Right atrium auricular region (tissue), 2 donors: ENCODE results near the gene REEP1. TPM values are rescaled to one million over a fixed set of nuclear protein-coding genes. Genes with fewer than 3 reads are reported as not detected.

Experiments used
- DNase-seq: peaks from one replicate; pipeline ENCODE4 v3.0.0-alpha.2; 2019; ENCODE audit warnings: low spot score
- H3K27ac ChIP-seq, 2 donors: fragments of 200-600 bp; sonication (generic); 1 replicate in 1 of 2; 2 replicates in 1 of 2; pipeline ENCODE4 v1.5.1; 2016 to 2019
- H3K27me3 ChIP-seq, 2 donors: fragments of 200-600 bp; sonication (generic); one replicate each; pipeline versions ENCODE4 v1.5.1 to v1.6.0; 2017 to 2019
- H3K36me3 ChIP-seq: fragments of 200-600 bp; sonication (generic); one replicate; pipeline ENCODE4 v1.5.1; 2016
- H3K4me1 ChIP-seq, 2 donors: fragments of 200-600 bp; sonication (generic); one replicate each; pipeline versions ENCODE4 v1.5.1 to v1.6.0; 2017 to 2019
- H3K4me3 ChIP-seq, 2 donors: fragments of 200-600 bp; sonication (generic); 1 replicate in 1 of 2; 2 replicates in 1 of 2; pipeline ENCODE4 v1.5.1; 2017 to 2019; ENCODE audit warnings: mild to moderate bottlenecking in 1 of 2, moderate library complexity in 1 of 2
- H3K9me3 ChIP-seq, 2 donors: fragments of 200-600 bp; sonication (generic); one replicate each; pipeline ENCODE4 v1.5.1; 2019
- CTCF ChIP-seq, 2 donors: fragments of 200-600 bp; sonication (generic); IDR thresholded peaks; one replicate each; pipeline ENCODE4 v1.5.1; 2019; ENCODE audit warnings: antibody characterized with exemption in 2 of 2
- total RNA-seq, 2 donors: library from RNA; depleted of rRNA; stranded (reverse); fragments of >200 nt; gene quantifications; one replicate each; pipeline ENCODE4 v1.1.0, GENCODE V29; 2016

Gene REEP1
- total RNA-seq, 2 donors from 2014 or later, result 29.4 to 34.2 TPM

GRCh38 chr2:86241611-86242010 is 95.8 kb downstream of the REEP1 start:
- Histone ChIP-seq H3K36me3 (no peaks in the 10 kb centered on the region), H3K4me1 (peaks cover 0 to 21% of the 10 kb centered on the region in 2 donors), H3K9me3 (no peaks in the 10 kb centered on the region), H3K27me3 (no peaks in the 10 kb centered on the region), H3K27ac (no peak overlapping the region), H3K4me3 (no peak overlapping the region)
- DNase-seq, result no peak
- no peak for TF ChIP-seq CTCF (IDR thresholded peaks at IDR 0.05)

GRCh38 chr2:86240251-86240650 is 97.2 kb downstream of the REEP1 start:
- H3K27me3 ChIP-seq, result no peaks in the 10 kb centered on the region
- H3K4me1 ChIP-seq, result peaks cover 0 to 23% of the 10 kb centered on the region in 2 donors
- no peaks in the 10 kb centered on the region for H3K36me3 ChIP-seq
- H3K9me3 ChIP-seq, result no peaks in the 10 kb centered on the region
- no peak overlapping the region for H3K4me3 ChIP-seq
- DNase-seq, result no peak
- no peak overlapping the region for H3K27ac ChIP-seq
- TF ChIP-seq CTCF (IDR thresholded peaks at IDR 0.05), result no peak

GRCh38 chr2:86239745-86240144 is 97.7 kb downstream of the REEP1 start:
- no peaks in the 10 kb centered on the region for H3K36me3 ChIP-seq
- no peak overlapping the region for H3K27ac ChIP-seq
- DNase-seq, result no peak
- H3K4me3 ChIP-seq, result no peak overlapping the region
- peaks cover 0 to 28% of the 10 kb centered on the region in 2 donors for H3K4me1 ChIP-seq
- TF ChIP-seq CTCF (IDR thresholded peaks at IDR 0.05), result no peak
- no peaks in the 10 kb centered on the region for H3K27me3 ChIP-seq
- no peaks in the 10 kb centered on the region for H3K9me3 ChIP-seq

- no peaks in the 10 kb centered on the region for H3K36me3 ChIP-seq
- H3K27me3 ChIP-seq, result no peaks in the 10 kb centered on the region
- H3K4me1 ChIP-seq, result peaks cover 0 to 32% of the 10 kb centered on the region in 2 donors
- no peak overlapping the region for H3K27ac ChIP-seq
- no peak for DNase-seq
- TF ChIP-seq CTCF (IDR thresholded peaks at IDR 0.05), result no peak
- no peaks in the 10 kb centered on the region for H3K9me3 ChIP-seq
- H3K4me3 ChIP-seq, result no peak overlapping the region
Measured at GRCh38 chr2:86239326-86239725, 98.1 kb downstream of the REEP1 start.

GRCh38 chr2:86238354-86238753 is 99.1 kb downstream of the REEP1 start:
- Histone ChIP-seq H3K27me3 (no peaks in the 10 kb centered on the region), H3K36me3 (no peaks in the 10 kb centered on the region), H3K4me3 (no peak overlapping the region), H3K4me1 (peaks cover 0 to 27% of the 10 kb centered on the region in 2 donors), H3K9me3 (no peaks in the 10 kb centered on the region), H3K27ac (no peak overlapping the region)
- TF ChIP-seq CTCF (IDR thresholded peaks at IDR 0.05), result no peak
- DNase-seq, result no peak

GRCh38 chr2:86237172-86237571 is 100.3 kb downstream of the REEP1 start:
- H3K36me3 ChIP-seq, result no peaks in the 10 kb centered on the region
- H3K4me3 ChIP-seq, result no peak overlapping the region
- H3K27ac ChIP-seq, result no peak overlapping the region
- peaks cover 0 to 22% of the 10 kb centered on the region in 2 donors for H3K4me1 ChIP-seq
- no peak for TF ChIP-seq CTCF (IDR thresholded peaks at IDR 0.05)
- no peaks in the 10 kb centered on the region for H3K9me3 ChIP-seq
- no peaks in the 10 kb centered on the region for H3K27me3 ChIP-seq
- no peak for DNase-seq
